Measurements from ENCODE around the gene ZRSR2.

- TF ChIP-seq CTCF (conservative IDR thresholded peaks at IDR 0.05; ENCODE audit: low read depth in 2 of 2) (no peak), POLR2AphosphoS5 (IDR thresholded peaks at IDR 0.05; ENCODE audit: low read depth) (no peak), EZH2phosphoT487 (IDR thresholded peaks at IDR 0.05; ENCODE audit: unreplicated experiment) (no peak), CREB1 (CRISPR knock-in tag; IDR thresholded peaks at IDR 0.05; ENCODE audit: low read depth) (no peak)
Measured at GRCh38 chrX:15866147-15866546, 75.9 kb downstream of the ZRSR2 start.
